GM23338 (cell line): ENCODE data around the gene SDHAF4. TPM values are rescaled to one million over a fixed set of nuclear protein-coding genes. Genes with fewer than 3 reads are reported as not detected.

ENCODE experiments used
- ATAC-seq: fragments of 200-7000 bp; cut with Tn5 transposase; 3 replicates; pipeline ENCODE4 v1.9.1; 2020
- DNase-seq: peaks from one replicate; pipeline ENCODE4 v3.0.0-alpha.2; 2015; ENCODE audit warnings: low spot score
- H2AFZ ChIP-seq: fragments of 200-600 bp; sonication (generic); 2 replicates; pipeline ENCODE4 v1.8.0; 2016; ENCODE audit warnings: antibody characterized with exemption, mild to moderate bottlenecking, moderate library complexity
- H3F3A ChIP-seq: fragments of 200-600 bp; sonication (generic); replicated peaks from 2 replicates; pipeline ENCODE4 v1.8.0; 2017; ENCODE audit warnings: antibody characterized with exemption, mixed run types, low read depth
- H3K27ac ChIP-seq: fragments of 200-600 bp; sonication (generic); 2 replicates; pipeline ENCODE4 v1.6.1; 2016; ENCODE audit warnings: low read depth
- H3K27me3 ChIP-seq: fragments of 200-600 bp; sonication (generic); 2 replicates; pipeline ENCODE4 v1.8.0; 2016; ENCODE audit warnings: mild to moderate bottlenecking, mixed run types, moderate library complexity; ENCODE audit not compliant: insufficient read depth
- H3K36me3 ChIP-seq: fragments of 200-600 bp; sonication (generic); 2 replicates; pipeline ENCODE4 v1.8.0; 2016; ENCODE audit warnings: mild to moderate bottlenecking; ENCODE audit not compliant: insufficient read depth
- H3K4me1 ChIP-seq: fragments of 200-600 bp; sonication (generic); 2 replicates; pipeline ENCODE4 v1.8.0; 2016; ENCODE audit warnings: mild to moderate bottlenecking, moderate library complexity; ENCODE audit not compliant: insufficient read depth
- H3K4me2 ChIP-seq: fragments of 200-600 bp; sonication (generic); 2 replicates; pipeline ENCODE4 v1.7.1; 2017; ENCODE audit warnings: mixed run types
- H3K4me3 ChIP-seq: fragments of 200-600 bp; sonication (generic); 2 replicates; pipeline ENCODE4 v1.6.1; 2016; ENCODE audit warnings: mixed run types
- H3K79me2 ChIP-seq: fragments of 200-600 bp; sonication (generic); replicated peaks from 2 replicates; pipeline ENCODE4 v1.8.0; 2017; ENCODE audit warnings: mild to moderate bottlenecking; ENCODE audit not compliant: insufficient read depth
- H3K9me2 ChIP-seq: fragments of 200-600 bp; sonication (generic); 2 replicates; pipeline ENCODE4 v1.8.0; 2017; ENCODE audit not compliant: insufficient read depth
- H4K20me1 ChIP-seq: fragments of 200-600 bp; sonication (generic); replicated peaks from 2 replicates; pipeline ENCODE4 v1.8.0; 2017; ENCODE audit warnings: mild to moderate bottlenecking; ENCODE audit not compliant: insufficient read depth
- H3K27ac Mint-ChIP-seq: 2 replicates; pipeline ENCODE4 v1.8.0; 2020; ENCODE audit warnings: inconsistent platforms, mild to moderate bottlenecking, moderate library complexity, mixed read lengths
- H3K27me3 Mint-ChIP-seq: 3 replicates; pipeline ENCODE4 v1.8.0; 2022; ENCODE audit warnings: low read depth, mild to moderate bottlenecking, moderate library complexity, mixed read lengths, inconsistent platforms; ENCODE audit not compliant: insufficient read depth, poor library complexity
- H3K36me3 Mint-ChIP-seq: 3 replicates; pipeline ENCODE4 v1.8.0; 2021; ENCODE audit warnings: low read depth, mild to moderate bottlenecking, inconsistent platforms, moderate library complexity, mixed read lengths
- H3K4me1 Mint-ChIP-seq: 3 replicates; pipeline ENCODE4 v1.8.0; 2020; ENCODE audit warnings: mild to moderate bottlenecking, inconsistent platforms, mixed read lengths
- H3K4me3 Mint-ChIP-seq: 3 replicates; pipeline ENCODE4 v1.8.0; 2021; ENCODE audit warnings: moderate library complexity, mild to moderate bottlenecking, inconsistent platforms, mixed read lengths
- H3K9me3 Mint-ChIP-seq: 3 replicates; pipeline ENCODE4 v1.8.0; 2020; ENCODE audit warnings: moderate library complexity, mild to moderate bottlenecking, inconsistent platforms, mixed read lengths
- CREB1 ChIP-seq: fragments of 250-450 bp; sonication (Bioruptor Pico); IDR thresholded peaks from 2 replicates; pipeline ENCODE4 v1.5.0; 2020; ENCODE audit warnings: low read depth, mild to moderate bottlenecking, moderate library complexity
- EZH2 ChIP-seq: fragments of 200-600 bp; sonication (generic); IDR thresholded peaks from one replicate; pipeline ENCODE4 v1.8.0; 2017; ENCODE audit warnings: antibody characterized with exemption, mild to moderate bottlenecking, low read depth; ENCODE audit not compliant: unreplicated experiment
- EZH2phosphoT487 ChIP-seq: fragments of 200-600 bp; sonication (generic); IDR thresholded peaks from one replicate; pipeline ENCODE4 v1.8.1; 2018; ENCODE audit warnings: antibody characterized with exemption; ENCODE audit not compliant: unreplicated experiment
- JUNB ChIP-seq: IDR thresholded peaks from one replicate; pipeline ENCODE4 v1.6.1; 2016; ENCODE audit warnings: antibody characterized with exemption; ENCODE audit not compliant: unreplicated experiment
- NANOG ChIP-seq: IDR thresholded peaks from 2 replicates; pipeline ENCODE4 v1.6.1; 2016; ENCODE audit warnings: antibody characterized with exemption, borderline replicate concordance
- POLR2AphosphoS5 ChIP-seq: IDR thresholded peaks from 2 replicates; pipeline ENCODE4 v1.6.1; 2016; ENCODE audit warnings: antibody characterized with exemption, low read depth
- STAT1 ChIP-seq: IDR thresholded peaks from one replicate; pipeline ENCODE4 v1.6.1; 2016; ENCODE audit warnings: antibody characterized with exemption; ENCODE audit not compliant: unreplicated experiment
- ZNF114 ChIP-seq: fragments of 250-450 bp; sonication (Bioruptor Pico); IDR thresholded peaks from 2 replicates; pipeline ENCODE4 v1.5.0; 2020; ENCODE audit warnings: mild to moderate bottlenecking, moderate library complexity
- ZNF331 ChIP-seq: fragments of 250-450 bp; sonication (Bioruptor Pico); IDR thresholded peaks from 2 replicates; pipeline ENCODE4 v1.5.0; 2020; ENCODE audit warnings: low read depth, mild to moderate bottlenecking, moderate library complexity
- polyA plus RNA-seq: library from polyadenylated mRNA; unstranded; fragments of >200 nt; fragmentation: Nextera tagmentation; extraction: Ambion mirVana; gene quantifications from 2 replicates; pipeline ENCODE4 v1.2.1, GENCODE V29; 2016
- total RNA-seq: library from RNA; depleted of rRNA; stranded (reverse); fragments of >200 nt; shearing (Covaris generic); gene quantifications from 2 replicates; pipeline ENCODE4 v1.2.3, GENCODE V29; 2014
- TF ChIP-seq, protein P1 (sequence below), 2 experiments: fragments of 200-600 bp in 1 of 2; sonication (generic) in 1 of 2; conservative IDR thresholded peaks; 2 replicates each; pipeline versions ENCODE4 v1.5.1 to v1.6.1; 2016 to 2017; ENCODE audit warnings: antibody characterized with exemption in 2 of 2, low read depth in 2 of 2, mild to moderate bottlenecking in 2 of 2, moderate library complexity in 1 of 2
- TF ChIP-seq, protein P2 (sequence below): fragments of 250-450 bp; sonication (Bioruptor Pico); IDR thresholded peaks from 2 replicates; pipeline ENCODE4 v1.5.0; 2020; ENCODE audit warnings: mild to moderate bottlenecking, moderate library complexity
- TF ChIP-seq, protein P3 (sequence below): IDR thresholded peaks from 2 replicates; pipeline ENCODE4 v1.6.1; 2016; ENCODE audit warnings: antibody characterized with exemption
- TF ChIP-seq, protein P4 (sequence below): IDR thresholded peaks from one replicate; pipeline ENCODE4 v1.6.1; 2018; ENCODE audit warnings: antibody characterized with exemption; ENCODE audit not compliant: unreplicated experiment

The SDHAF4 gene
- total and polyA plus RNA-seq, 2 experiments from 2014 or later = 12.2 to 30.4 TPM

DNA sequence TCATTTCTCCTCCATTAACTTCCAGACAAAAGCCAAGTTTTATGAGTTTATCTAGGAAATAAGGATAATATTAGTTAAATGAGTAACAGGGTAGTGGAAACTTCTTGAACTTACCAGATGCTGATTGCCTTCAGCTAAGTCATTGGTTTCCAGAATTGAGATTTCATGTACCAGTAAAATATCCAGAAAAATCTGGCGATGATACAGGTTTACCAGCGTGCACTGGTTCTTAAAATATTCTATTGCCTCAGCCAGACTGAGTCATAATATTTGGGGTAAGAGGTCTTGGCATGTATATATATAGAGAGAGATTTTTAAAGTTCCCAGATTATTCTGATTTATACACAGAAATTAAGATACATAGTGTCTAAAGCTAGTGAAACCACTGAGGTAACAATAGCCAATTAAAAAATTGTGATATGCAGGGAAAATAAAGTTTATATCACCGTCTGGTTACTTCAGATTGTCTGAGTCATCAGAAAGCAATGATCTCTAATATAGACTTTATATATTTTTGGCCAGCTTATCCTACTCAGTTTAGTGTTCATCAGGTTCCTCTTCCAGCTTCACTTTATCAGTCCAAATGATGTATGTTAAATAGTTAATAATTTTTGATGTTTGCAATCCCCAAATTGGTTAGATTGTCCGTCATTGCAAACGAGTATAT lies 39.5 kb upstream of the SDHAF4 start:
- H3K36me3 Mint-ChIP-seq = peaks cover 6% of the 10 kb centered on the region; the same call in 1 of the 3 replicates

More for the DNA sequence above, 39.5 kb upstream of the SDHAF4 start:
- Histone ChIP-seq H3K79me2 (no peaks in the 10 kb centered on the region), H2AFZ (no peak overlapping the region), H3K4me3 (no peak overlapping the region), H3K27ac (no peak overlapping the region), H3K36me3 (no peaks in the 10 kb centered on the region; the same call in 1 of the 2 replicates), H4K20me1 (no peaks in the 10 kb centered on the region), H3K9me2 (no peaks in the 10 kb centered on the region), H3K4me1 (no peaks in the 10 kb centered on the region), H3K27me3 (no peaks in the 10 kb centered on the region), H3K4me2 (no peak overlapping the region), H3F3A (no peaks in the 10 kb centered on the region)
- Mint-ChIP-seq H3K27me3 (no peaks in the 10 kb centered on the region), H3K9me3 (no peaks in the 10 kb centered on the region), H3K4me3 (no peak overlapping the region), H3K4me1 (no peaks in the 10 kb centered on the region), H3K27ac (no peak overlapping the region)
- DNase-seq (no peak), ATAC-seq (no peak)
- TF ChIP-seq EZH2 = no peak
- TF ChIP-seq CREB1 = no peak
- TF ChIP-seq ZNF331 (CRISPR knock-in tag) = no peak
- TF ChIP-seq, protein P1, sequence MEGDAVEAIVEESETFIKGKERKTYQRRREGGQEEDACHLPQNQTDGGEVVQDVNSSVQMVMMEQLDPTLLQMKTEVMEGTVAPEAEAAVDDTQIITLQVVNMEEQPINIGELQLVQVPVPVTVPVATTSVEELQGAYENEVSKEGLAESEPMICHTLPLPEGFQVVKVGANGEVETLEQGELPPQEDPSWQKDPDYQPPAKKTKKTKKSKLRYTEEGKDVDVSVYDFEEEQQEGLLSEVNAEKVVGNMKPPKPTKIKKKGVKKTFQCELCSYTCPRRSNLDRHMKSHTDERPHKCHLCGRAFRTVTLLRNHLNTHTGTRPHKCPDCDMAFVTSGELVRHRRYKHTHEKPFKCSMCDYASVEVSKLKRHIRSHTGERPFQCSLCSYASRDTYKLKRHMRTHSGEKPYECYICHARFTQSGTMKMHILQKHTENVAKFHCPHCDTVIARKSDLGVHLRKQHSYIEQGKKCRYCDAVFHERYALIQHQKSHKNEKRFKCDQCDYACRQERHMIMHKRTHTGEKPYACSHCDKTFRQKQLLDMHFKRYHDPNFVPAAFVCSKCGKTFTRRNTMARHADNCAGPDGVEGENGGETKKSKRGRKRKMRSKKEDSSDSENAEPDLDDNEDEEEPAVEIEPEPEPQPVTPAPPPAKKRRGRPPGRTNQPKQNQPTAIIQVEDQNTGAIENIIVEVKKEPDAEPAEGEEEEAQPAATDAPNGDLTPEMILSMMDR (conservative IDR thresholded peaks at IDR 0.05; ENCODE audit: low read depth in 2 of 2) = no peak
- TF ChIP-seq POLR2AphosphoS5 = no peak
- TF ChIP-seq, protein P2, sequence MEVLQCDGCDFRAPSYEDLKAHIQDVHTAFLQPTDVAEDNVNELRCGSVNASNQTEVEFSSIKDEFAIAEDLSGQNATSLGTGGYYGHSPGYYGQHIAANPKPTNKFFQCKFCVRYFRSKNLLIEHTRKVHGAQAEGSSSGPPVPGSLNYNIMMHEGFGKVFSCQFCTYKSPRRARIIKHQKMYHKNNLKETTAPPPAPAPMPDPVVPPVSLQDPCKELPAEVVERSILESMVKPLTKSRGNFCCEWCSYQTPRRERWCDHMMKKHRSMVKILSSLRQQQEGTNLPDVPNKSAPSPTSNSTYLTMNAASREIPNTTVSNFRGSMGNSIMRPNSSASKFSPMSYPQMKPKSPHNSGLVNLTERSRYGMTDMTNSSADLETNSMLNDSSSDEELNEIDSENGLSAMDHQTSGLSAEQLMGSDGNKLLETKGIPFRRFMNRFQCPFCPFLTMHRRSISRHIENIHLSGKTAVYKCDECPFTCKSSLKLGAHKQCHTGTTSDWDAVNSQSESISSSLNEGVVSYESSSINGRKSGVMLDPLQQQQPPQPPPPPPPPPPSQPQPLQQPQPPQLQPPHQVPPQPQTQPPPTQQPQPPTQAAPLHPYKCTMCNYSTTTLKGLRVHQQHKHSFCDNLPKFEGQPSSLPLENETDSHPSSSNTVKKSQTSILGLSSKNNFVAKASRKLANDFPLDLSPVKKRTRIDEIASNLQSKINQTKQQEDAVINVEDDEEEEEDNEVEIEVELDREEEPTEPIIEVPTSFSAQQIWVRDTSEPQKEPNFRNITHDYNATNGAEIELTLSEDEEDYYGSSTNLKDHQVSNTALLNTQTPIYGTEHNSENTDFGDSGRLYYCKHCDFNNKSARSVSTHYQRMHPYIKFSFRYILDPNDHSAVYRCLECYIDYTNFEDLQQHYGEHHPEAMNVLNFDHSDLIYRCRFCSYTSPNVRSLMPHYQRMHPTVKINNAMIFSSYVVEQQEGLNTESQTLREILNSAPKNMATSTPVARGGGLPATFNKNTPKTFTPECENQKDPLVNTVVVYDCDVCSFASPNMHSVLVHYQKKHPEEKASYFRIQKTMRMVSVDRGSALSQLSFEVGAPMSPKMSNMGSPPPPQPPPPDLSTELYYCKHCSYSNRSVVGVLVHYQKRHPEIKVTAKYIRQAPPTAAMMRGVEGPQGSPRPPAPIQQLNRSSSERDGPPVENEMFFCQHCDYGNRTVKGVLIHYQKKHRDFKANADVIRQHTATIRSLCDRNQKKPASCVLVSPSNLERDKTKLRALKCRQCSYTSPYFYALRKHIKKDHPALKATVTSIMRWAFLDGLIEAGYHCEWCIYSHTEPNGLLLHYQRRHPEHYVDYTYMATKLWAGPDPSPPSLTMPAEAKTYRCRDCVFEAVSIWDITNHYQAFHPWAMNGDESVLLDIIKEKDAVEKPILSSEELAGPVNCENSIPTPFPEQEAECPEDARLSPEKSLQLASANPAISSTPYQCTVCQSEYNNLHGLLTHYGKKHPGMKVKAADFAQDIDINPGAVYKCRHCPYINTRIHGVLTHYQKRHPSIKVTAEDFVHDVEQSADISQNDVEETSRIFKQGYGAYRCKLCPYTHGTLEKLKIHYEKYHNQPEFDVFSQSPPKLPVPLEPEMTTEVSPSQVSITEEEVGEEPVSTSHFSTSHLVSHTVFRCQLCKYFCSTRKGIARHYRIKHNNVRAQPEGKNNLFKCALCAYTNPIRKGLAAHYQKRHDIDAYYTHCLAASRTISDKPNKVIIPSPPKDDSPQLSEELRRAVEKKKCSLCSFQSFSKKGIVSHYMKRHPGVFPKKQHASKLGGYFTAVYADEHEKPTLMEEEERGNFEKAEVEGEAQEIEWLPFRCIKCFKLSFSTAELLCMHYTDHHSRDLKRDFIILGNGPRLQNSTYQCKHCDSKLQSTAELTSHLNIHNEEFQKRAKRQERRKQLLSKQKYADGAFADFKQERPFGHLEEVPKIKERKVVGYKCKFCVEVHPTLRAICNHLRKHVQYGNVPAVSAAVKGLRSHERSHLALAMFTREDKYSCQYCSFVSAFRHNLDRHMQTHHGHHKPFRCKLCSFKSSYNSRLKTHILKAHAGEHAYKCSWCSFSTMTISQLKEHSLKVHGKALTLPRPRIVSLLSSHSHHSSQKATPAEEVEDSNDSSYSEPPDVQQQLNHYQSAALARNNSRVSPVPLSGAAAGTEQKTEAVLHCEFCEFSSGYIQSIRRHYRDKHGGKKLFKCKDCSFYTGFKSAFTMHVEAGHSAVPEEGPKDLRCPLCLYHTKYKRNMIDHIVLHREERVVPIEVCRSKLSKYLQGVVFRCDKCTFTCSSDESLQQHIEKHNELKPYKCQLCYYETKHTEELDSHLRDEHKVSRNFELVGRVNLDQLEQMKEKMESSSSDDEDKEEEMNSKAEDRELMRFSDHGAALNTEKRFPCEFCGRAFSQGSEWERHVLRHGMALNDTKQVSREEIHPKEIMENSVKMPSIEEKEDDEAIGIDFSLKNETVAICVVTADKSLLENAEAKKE (CRISPR knock-in tag) = no peak
- no peak for TF ChIP-seq STAT1
- TF ChIP-seq NANOG = no peak
- no peak for TF ChIP-seq EZH2phosphoT487
- TF ChIP-seq, protein P3, sequence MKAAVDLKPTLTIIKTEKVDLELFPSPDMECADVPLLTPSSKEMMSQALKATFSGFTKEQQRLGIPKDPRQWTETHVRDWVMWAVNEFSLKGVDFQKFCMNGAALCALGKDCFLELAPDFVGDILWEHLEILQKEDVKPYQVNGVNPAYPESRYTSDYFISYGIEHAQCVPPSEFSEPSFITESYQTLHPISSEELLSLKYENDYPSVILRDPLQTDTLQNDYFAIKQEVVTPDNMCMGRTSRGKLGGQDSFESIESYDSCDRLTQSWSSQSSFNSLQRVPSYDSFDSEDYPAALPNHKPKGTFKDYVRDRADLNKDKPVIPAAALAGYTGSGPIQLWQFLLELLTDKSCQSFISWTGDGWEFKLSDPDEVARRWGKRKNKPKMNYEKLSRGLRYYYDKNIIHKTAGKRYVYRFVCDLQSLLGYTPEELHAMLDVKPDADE = no peak
- TF ChIP-seq, protein P4, sequence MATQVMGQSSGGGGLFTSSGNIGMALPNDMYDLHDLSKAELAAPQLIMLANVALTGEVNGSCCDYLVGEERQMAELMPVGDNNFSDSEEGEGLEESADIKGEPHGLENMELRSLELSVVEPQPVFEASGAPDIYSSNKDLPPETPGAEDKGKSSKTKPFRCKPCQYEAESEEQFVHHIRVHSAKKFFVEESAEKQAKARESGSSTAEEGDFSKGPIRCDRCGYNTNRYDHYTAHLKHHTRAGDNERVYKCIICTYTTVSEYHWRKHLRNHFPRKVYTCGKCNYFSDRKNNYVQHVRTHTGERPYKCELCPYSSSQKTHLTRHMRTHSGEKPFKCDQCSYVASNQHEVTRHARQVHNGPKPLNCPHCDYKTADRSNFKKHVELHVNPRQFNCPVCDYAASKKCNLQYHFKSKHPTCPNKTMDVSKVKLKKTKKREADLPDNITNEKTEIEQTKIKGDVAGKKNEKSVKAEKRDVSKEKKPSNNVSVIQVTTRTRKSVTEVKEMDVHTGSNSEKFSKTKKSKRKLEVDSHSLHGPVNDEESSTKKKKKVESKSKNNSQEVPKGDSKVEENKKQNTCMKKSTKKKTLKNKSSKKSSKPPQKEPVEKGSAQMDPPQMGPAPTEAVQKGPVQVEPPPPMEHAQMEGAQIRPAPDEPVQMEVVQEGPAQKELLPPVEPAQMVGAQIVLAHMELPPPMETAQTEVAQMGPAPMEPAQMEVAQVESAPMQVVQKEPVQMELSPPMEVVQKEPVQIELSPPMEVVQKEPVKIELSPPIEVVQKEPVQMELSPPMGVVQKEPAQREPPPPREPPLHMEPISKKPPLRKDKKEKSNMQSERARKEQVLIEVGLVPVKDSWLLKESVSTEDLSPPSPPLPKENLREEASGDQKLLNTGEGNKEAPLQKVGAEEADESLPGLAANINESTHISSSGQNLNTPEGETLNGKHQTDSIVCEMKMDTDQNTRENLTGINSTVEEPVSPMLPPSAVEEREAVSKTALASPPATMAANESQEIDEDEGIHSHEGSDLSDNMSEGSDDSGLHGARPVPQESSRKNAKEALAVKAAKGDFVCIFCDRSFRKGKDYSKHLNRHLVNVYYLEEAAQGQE = no peak
- no peak for TF ChIP-seq JUNB
- TF ChIP-seq ZNF114 (CRISPR knock-in tag) = no peak
